Fibroblast of lung (primary cell): Measurements from ENCODE around the gene ST6GAL1.

Experiments
- CTCF ChIP-seq, 2 donors: IDR thresholded peaks in 1 of 2; conservative IDR thresholded peaks in 1 of 2; 1 replicate in 1 of 2; 2 replicates in 1 of 2; pipeline ENCODE4 v1.5.1; 2011 to 2012; ENCODE audit warnings: low read length in 2 of 2, control low read depth in 1 of 2, inconsistent platforms in 1 of 2, low read depth in 1 of 2, mild to moderate bottlenecking in 1 of 2
- EZH2 ChIP-seq: IDR thresholded peaks from 2 replicates; pipeline ENCODE4 v1.5.1; 2012; ENCODE audit warnings: low read length, control low read depth, mild to moderate bottlenecking; ENCODE audit errors: missing control alignments

- TF ChIP-seq EZH2 (no peak), CTCF (conservative IDR thresholded peaks at IDR 0.05 in 1 of 2, IDR thresholded peaks at IDR 0.05 in 1 of 2; ENCODE audit: low read depth in 1 of 2, low read length in 2 of 2) (no peak)
Measured at GRCh38 chr3:187088701-187089100, 158.4 kb downstream of the ST6GAL1 start.
